IPS-15b (cell line): Measurements from ENCODE around the gene SOX30.
"Not testable (repeated sequence)": the region's sequence is repeated elsewhere in the genome, so short reads cannot be mapped to it uniquely, and the experiment has no call there.

Source experiments
- H3K27me3 ChIP-seq: one replicate; pipeline ENCODE4 v1.6.1; 2013; ENCODE audit warnings: low read length; ENCODE audit not compliant: control insufficient read depth, insufficient read depth
- H3K36me3 ChIP-seq: one replicate; pipeline ENCODE4 v1.6.1; 2013; ENCODE audit warnings: low read length; ENCODE audit not compliant: control insufficient read depth, insufficient read depth
- H3K4me1 ChIP-seq: one replicate; pipeline ENCODE4 v1.6.1; 2013; ENCODE audit warnings: mild to moderate bottlenecking, low read length; ENCODE audit not compliant: control insufficient read depth, insufficient read depth
- H3K4me3 ChIP-seq: one replicate; pipeline ENCODE4 v1.5.1; 2013; ENCODE audit warnings: low read depth, low read length
- H3K9ac ChIP-seq: one replicate; pipeline ENCODE4 v1.6.1; 2013; ENCODE audit warnings: low read depth, mild to moderate bottlenecking, low read length
- H3K9me3 ChIP-seq: one replicate; pipeline ENCODE4 v1.6.1; 2013; ENCODE audit warnings: mild to moderate bottlenecking, low read length; ENCODE audit not compliant: control insufficient read depth, insufficient read depth

Gene SOX30

GRCh38 chr5:157679801-157680200 lies 27.6 kb upstream of the SOX30 start:
- Histone ChIP-seq H3K9ac (no peak overlapping the region), H3K9me3 (no peaks in the 10 kb centered on the region), H3K36me3 (no peaks in the 10 kb centered on the region), H3K4me3 (no peak overlapping the region), H3K27me3 (no peaks in the 10 kb centered on the region), H3K4me1 (no peaks in the 10 kb centered on the region)

GRCh38 chr5:157677931-157678330 lies 25.7 kb upstream of the SOX30 start:
- Histone ChIP-seq H3K4me3 (no peak overlapping the region), H3K9me3 (no peaks in the 10 kb centered on the region), H3K4me1 (no peaks in the 10 kb centered on the region), H3K36me3 (no peaks in the 10 kb centered on the region), H3K27me3 (peaks cover 5% of the 10 kb centered on the region), H3K9ac (no peak overlapping the region)

GRCh38 chr5:157674351-157674750 lies 22.1 kb upstream of the SOX30 start:
- not testable (repeated sequence) for H3K4me3 ChIP-seq, H3K4me1 ChIP-seq, H3K9ac ChIP-seq, H3K9me3 ChIP-seq, H3K36me3 ChIP-seq
- H3K27me3 ChIP-seq: peaks cover 39% of the 10 kb centered on the region

GRCh38 chr5:157672976-157673375 lies 20.7 kb upstream of the SOX30 start:
- no peaks in the 10 kb centered on the region for H3K9me3 ChIP-seq
- no peak overlapping the region for H3K4me3 ChIP-seq
- H3K36me3 ChIP-seq: no peaks in the 10 kb centered on the region
- H3K9ac ChIP-seq: no peak overlapping the region
- H3K27me3 ChIP-seq: peaks cover 42% of the 10 kb centered on the region
- H3K4me1 ChIP-seq: no peaks in the 10 kb centered on the region

DNA sequence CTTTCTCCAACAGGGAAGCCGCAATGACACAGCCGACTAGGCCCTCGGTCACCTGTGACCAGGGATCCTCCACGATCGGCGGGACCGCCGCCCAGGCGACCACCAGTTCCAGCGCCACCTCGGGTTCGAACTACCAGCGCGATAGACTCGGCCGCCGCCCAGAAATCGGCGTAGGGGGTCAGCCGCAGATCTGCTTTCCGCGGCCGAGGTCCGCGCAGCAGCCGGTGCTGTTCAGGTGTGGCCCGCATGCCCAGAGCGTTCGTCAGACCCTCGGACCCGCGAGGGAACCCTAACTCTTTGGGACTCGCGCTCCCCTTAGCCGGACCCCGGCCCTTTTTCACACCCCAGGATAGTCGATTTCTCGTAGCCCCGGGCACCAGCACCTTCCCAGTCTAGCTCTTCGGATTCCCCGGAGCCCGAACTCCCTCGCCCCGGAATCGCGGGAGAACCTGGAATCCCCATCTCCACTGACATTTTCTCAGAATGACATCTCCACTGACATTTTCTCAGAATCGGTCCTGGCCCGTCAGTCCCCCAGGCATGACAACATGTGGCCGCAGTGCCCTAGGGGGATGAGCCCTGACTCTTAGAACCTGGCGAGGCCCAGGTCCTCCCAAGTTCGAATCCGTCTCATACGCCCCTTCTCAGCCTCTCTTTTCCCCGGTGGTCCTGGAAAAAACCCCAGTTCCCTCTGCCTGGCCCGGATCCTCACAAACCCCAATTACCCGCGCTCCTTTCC lies 19.5 kb upstream of the SOX30 start:
- Histone ChIP-seq H3K4me3 (peak overlapping the region; percentile 85), H3K36me3 (no peaks in the 10 kb centered on the region), H3K9me3 (no peaks in the 10 kb centered on the region), H3K4me1 (no peaks in the 10 kb centered on the region), H3K9ac (no peak overlapping the region), H3K27me3 (peaks cover 42% of the 10 kb centered on the region)

- H3K36me3 ChIP-seq: no peaks in the 10 kb centered on the region
- H3K27me3 ChIP-seq: peaks cover 42% of the 10 kb centered on the region
- no peaks in the 10 kb centered on the region for H3K4me1 ChIP-seq
- H3K9ac ChIP-seq: no peak within 1 kb of the TSS
- H3K9me3 ChIP-seq: no peaks in the 10 kb centered on the region
- peak within 1 kb of the TSS; percentile 85 for H3K4me3 ChIP-seq
Measured at GRCh38 chr5:157670662-157671591, 18.7 kb upstream of the SOX30 start, which contains the start of gene C5orf52. TSS of gene C5orf52 (plus strand) at chr5:157671533. CDS start at chr5:157671615, 82 bp downstream.

DNA sequence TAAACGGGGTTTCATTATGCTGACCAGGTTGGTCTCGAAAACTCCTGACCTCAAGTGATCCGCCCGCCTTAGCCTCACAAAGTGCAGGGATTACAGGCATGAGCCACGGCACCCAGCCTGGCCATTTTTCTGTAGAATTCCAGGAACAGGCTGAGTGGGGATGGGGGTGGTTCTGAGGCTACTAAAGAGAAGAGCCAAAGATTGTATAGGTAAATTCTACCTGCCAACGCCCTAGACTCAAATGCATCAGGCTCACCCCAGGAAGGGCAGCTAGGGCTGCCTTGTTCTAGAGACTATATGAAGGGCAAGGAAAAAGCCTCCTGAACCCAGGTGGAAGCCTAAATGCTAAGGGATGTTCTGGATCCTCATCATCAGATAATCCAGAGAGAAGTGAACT lies 17.5 kb upstream of the SOX30 start:
- no peaks in the 10 kb centered on the region for H3K4me1 ChIP-seq
- no peaks in the 10 kb centered on the region for H3K9me3 ChIP-seq
- H3K36me3 ChIP-seq: no peaks in the 10 kb centered on the region
- H3K4me3 ChIP-seq: no peak overlapping the region
- peaks cover 42% of the 10 kb centered on the region for H3K27me3 ChIP-seq
- H3K9ac ChIP-seq: no peak overlapping the region

GRCh38 chr5:157668356-157668755 lies 16.1 kb upstream of the SOX30 start:
- Histone ChIP-seq H3K9me3 (no peaks in the 10 kb centered on the region), H3K4me1 (no peaks in the 10 kb centered on the region), H3K27me3 (peaks cover 41% of the 10 kb centered on the region), H3K4me3 (no peak overlapping the region), H3K9ac (no peak overlapping the region), H3K36me3 (no peaks in the 10 kb centered on the region)

- H3K27me3 ChIP-seq: peaks cover 13% of the 10 kb centered on the region
- H3K36me3 ChIP-seq: no peaks in the 10 kb centered on the region
- no peak overlapping the region for H3K9ac ChIP-seq
- H3K4me3 ChIP-seq: no peak overlapping the region
- no peaks in the 10 kb centered on the region for H3K9me3 ChIP-seq
- no peaks in the 10 kb centered on the region for H3K4me1 ChIP-seq
Measured at GRCh38 chr5:157665467-157666070, 13.3 kb upstream of the SOX30 start.

DNA sequence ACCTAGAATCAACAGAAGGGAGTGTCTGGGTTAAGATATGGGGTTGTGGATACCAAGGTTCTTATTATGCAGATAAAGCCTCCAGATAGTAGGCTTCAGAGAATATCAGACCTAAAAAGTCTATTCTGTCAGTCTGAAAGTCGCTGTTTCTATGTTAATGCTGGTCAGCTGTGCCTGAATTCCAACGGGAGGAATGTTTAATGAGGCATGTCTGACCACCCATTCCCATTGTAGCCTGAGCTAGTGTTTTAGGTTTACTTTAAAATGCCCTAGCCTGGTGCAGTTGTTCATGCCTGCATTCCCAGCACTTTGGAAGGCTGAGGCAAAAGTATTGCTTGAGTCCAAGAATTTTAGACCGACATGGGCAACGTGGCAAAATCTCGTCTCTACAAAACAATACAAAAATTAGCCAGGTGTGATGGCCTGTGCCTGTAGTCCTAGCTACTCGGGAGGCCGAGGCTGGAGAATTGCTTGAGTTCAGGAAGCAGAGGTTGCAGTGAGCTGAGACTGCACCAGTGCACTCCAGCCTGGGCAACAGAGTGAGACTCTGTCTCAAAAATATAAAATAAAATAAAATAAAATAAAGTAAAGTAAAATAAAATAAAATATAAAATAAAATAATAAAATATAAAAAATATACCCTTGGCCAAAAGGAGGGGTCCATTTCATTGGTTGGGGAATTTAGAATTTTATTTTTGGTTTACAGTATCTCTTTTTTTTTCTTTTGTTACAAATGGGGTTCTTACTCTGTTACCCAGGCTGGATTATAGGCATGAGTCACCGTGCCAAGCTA lies 7.8 kb upstream of the SOX30 start:
- H3K4me1 ChIP-seq: no peaks in the 10 kb centered on the region
- H3K9me3 ChIP-seq: no peaks in the 10 kb centered on the region
- H3K27me3 ChIP-seq: no peaks in the 10 kb centered on the region
- no peak overlapping the region for H3K9ac ChIP-seq
- no peaks in the 10 kb centered on the region for H3K36me3 ChIP-seq
- no peak overlapping the region for H3K4me3 ChIP-seq

DNA sequence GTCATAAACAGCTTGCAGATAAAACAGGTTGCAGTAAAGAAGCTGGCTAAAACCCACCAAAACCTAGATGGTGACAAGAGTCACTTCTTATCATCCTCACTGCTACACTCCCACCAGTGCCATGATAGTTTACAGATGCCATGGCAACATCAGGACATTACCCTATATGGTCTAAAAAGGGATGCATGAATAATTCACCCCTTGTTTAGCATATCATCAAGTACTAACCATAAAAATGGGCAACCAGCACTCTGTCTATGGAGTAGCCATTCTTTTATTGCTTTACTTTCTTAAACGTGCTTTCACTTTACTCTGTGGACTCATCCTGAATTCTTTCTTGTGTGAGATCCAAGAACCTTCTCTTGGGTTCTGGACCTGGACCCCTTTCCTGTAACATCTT lies 6.7 kb upstream of the SOX30 start:
- H3K9me3 ChIP-seq: no peaks in the 10 kb centered on the region
- no peaks in the 10 kb centered on the region for H3K27me3 ChIP-seq
- H3K36me3 ChIP-seq: no peaks in the 10 kb centered on the region
- no peaks in the 10 kb centered on the region for H3K4me1 ChIP-seq
- no peak overlapping the region for H3K4me3 ChIP-seq
- no peak overlapping the region for H3K9ac ChIP-seq
